ENCODE results near the gene VPS13A.
"Not testable (repeated sequence)": the region's sequence is repeated elsewhere in the genome, so short reads cannot be mapped to it uniquely, and the experiment has no call there.

The VPS13A gene

GRCh38 chr9:77435688-77436087, 258.4 kb downstream of the VPS13A start:
- Histone ChIP-seq H3K36me3 (no peaks in the 10 kb centered on the region), H3K27ac (no peak overlapping the region), H3K9me3 (ENCODE audit: severe bottlenecking) (no peaks in the 10 kb centered on the region), H3K27me3 (ENCODE audit: insufficient read depth, low read depth, severe bottlenecking) (no peaks in the 10 kb centered on the region), H3K4me3 (ENCODE audit: low read depth, low read length) (no peak overlapping the region)
- DNase-seq, result no peak
- no peak for TF ChIP-seq CTCF (IDR thresholded peaks at IDR 0.05; ENCODE audit: low read depth, low read length)

- Histone ChIP-seq H3K27me3 (ENCODE audit: insufficient read depth, low read depth, severe bottlenecking) (no peaks in the 10 kb centered on the region), H3K9me3 (ENCODE audit: severe bottlenecking) (no peaks in the 10 kb centered on the region), H3K27ac (no peak overlapping the region), H3K36me3 (no peaks in the 10 kb centered on the region), H3K4me3 (ENCODE audit: low read depth, low read length) (no peak overlapping the region)
- no peak for TF ChIP-seq CTCF (IDR thresholded peaks at IDR 0.05; ENCODE audit: low read depth, low read length)
- no peak for DNase-seq
Observed at GRCh38 chr9:77438653-77439052, 261.3 kb downstream of the VPS13A start.

GRCh38 chr9:77440057-77440456, 262.7 kb downstream of the VPS13A start:
- DNase-seq, result no peak
- Histone ChIP-seq H3K9me3 (ENCODE audit: severe bottlenecking) (no peaks in the 10 kb centered on the region), H3K36me3 (no peaks in the 10 kb centered on the region), H3K27me3 (ENCODE audit: insufficient read depth, low read depth, severe bottlenecking) (no peaks in the 10 kb centered on the region), H3K4me3 (ENCODE audit: low read depth, low read length) (no peak overlapping the region), H3K27ac (no peak overlapping the region)
- no peak for TF ChIP-seq CTCF (IDR thresholded peaks at IDR 0.05; ENCODE audit: low read depth, low read length)

- not testable (repeated sequence) for H3K4me3 ChIP-seq (ENCODE audit: low read depth, low read length); H3K27ac ChIP-seq; H3K9me3 ChIP-seq (ENCODE audit: severe bottlenecking); H3K36me3 ChIP-seq; H3K27me3 ChIP-seq (ENCODE audit: insufficient read depth, low read depth, severe bottlenecking); DNase-seq
Observed at GRCh38 chr9:77441124-77441523, 263.8 kb downstream of the VPS13A start.

GRCh38 chr9:77442436-77442835, 265.1 kb downstream of the VPS13A start:
- no peak overlapping the region for H3K27ac ChIP-seq
- no peak for DNase-seq
- H3K9me3 ChIP-seq (ENCODE audit: severe bottlenecking), result no peaks in the 10 kb centered on the region
- no peaks in the 10 kb centered on the region for H3K27me3 ChIP-seq (ENCODE audit: insufficient read depth, low read depth, severe bottlenecking)
- no peaks in the 10 kb centered on the region for H3K36me3 ChIP-seq
- TF ChIP-seq CTCF (IDR thresholded peaks at IDR 0.05; ENCODE audit: low read depth, low read length), result no peak
- no peak overlapping the region for H3K4me3 ChIP-seq (ENCODE audit: low read depth, low read length)

GRCh38 chr9:77447646-77448045, 270.3 kb downstream of the VPS13A start:
- no peak for TF ChIP-seq CTCF (IDR thresholded peaks at IDR 0.05; ENCODE audit: low read depth, low read length)
- no peaks in the 10 kb centered on the region for H3K27me3 ChIP-seq (ENCODE audit: insufficient read depth, low read depth, severe bottlenecking)
- no peaks in the 10 kb centered on the region for H3K36me3 ChIP-seq
- no peak overlapping the region for H3K27ac ChIP-seq
- DNase-seq, result no peak
- H3K9me3 ChIP-seq (ENCODE audit: severe bottlenecking), result no peaks in the 10 kb centered on the region
- H3K4me3 ChIP-seq (ENCODE audit: low read depth, low read length), result no peak overlapping the region
